WTC11 (cell line): ENCODE data around the gene TENT5A. TPM values are rescaled to one million over a fixed set of nuclear protein-coding genes. Genes with fewer than 3 reads are reported as not detected.
"Not testable (repeated sequence)": the region's sequence is repeated elsewhere in the genome, so short reads cannot be mapped to it uniquely, and the experiment has no call there.

ENCODE experiments used
- ATAC-seq: fragments of 200-7000 bp; cut with Tn5 transposase; 2 replicates; pipeline ENCODE4 v1.10.0; 2021; ENCODE audit warnings: mild to moderate bottlenecking, moderate library complexity
- CTCF ChIA-PET: fragments of 300-600 bp; sonication (Branson Sonifier 250); formaldehyde crosslinking; loops from one replicate; lab custom pipeline; 2021; ENCODE audit warnings: antibody characterized with exemption; lab: Charles Lee
- POLR2A ChIA-PET: fragments of 350-600 bp; sonication (Branson Sonifier 250); formaldehyde crosslinking; loops from one replicate; lab custom pipeline; 2021; ENCODE audit warnings: antibody characterized with exemption; lab: Charles Lee
- DNase-seq: peaks from one replicate; pipeline ENCODE4 v3.0.0; 2021; ENCODE audit warnings: low spot score
- H3K27ac Mint-ChIP-seq: 2 replicates; pipeline ENCODE4 v1.8.0; 2021; ENCODE audit warnings: mixed read lengths
- H3K27me3 Mint-ChIP-seq: 2 replicates; pipeline ENCODE4 v1.8.0; 2021; ENCODE audit warnings: low read depth, mild to moderate bottlenecking, moderate library complexity, mixed read lengths
- H3K36me3 Mint-ChIP-seq: 2 replicates; pipeline ENCODE4 v1.8.0; 2021; ENCODE audit warnings: mixed read lengths
- H3K4me1 Mint-ChIP-seq: 2 replicates; pipeline ENCODE4 v1.8.0; 2022; ENCODE audit warnings: mixed read lengths
- H3K4me3 Mint-ChIP-seq: 2 replicates; pipeline ENCODE4 v1.8.0; 2021; ENCODE audit warnings: mild to moderate bottlenecking, moderate library complexity, mixed read lengths
- H3K9me3 Mint-ChIP-seq: 2 replicates; pipeline ENCODE4 v1.8.0; 2021; ENCODE audit warnings: mixed read lengths
- AR ChIP-seq: fragments of 250-450 bp; sonication (Bioruptor Pico); IDR thresholded peaks from 2 replicates; pipeline ENCODE4 v1.9.0; 2021; ENCODE audit warnings: mild to moderate bottlenecking
- ATF2 ChIP-seq: sonication (generic); formaldehyde crosslinking; IDR thresholded peaks from 2 replicates; pipeline ENCODE4 v1.8.1; 2022; ENCODE audit warnings: low read depth, missing genetic modification reagents, borderline replicate concordance
- E2F4 ChIP-seq: sonication (generic); formaldehyde crosslinking; IDR thresholded peaks from 2 replicates; pipeline ENCODE4 v1.8.1; 2022; ENCODE audit warnings: low read depth, mild to moderate bottlenecking, moderate library complexity, missing genetic modification reagents, borderline replicate concordance
- ELF4 ChIP-seq: sonication (generic); formaldehyde crosslinking; IDR thresholded peaks from 2 replicates; pipeline ENCODE4 v1.8.1; 2022; ENCODE audit warnings: low read depth, mild to moderate bottlenecking, moderate library complexity, missing genetic modification reagents
- ERG ChIP-seq: fragments of 250-450 bp; sonication (Bioruptor Pico); IDR thresholded peaks from 2 replicates; pipeline ENCODE4 v1.8.0; 2021; ENCODE audit warnings: mild to moderate bottlenecking
- ESRRA ChIP-seq: sonication (generic); formaldehyde crosslinking; IDR thresholded peaks from 2 replicates; pipeline ENCODE4 v1.8.1; 2022; ENCODE audit warnings: mild to moderate bottlenecking, missing genetic modification reagents, borderline replicate concordance
- GTF2I ChIP-seq: fragments of 250-450 bp; sonication (Bioruptor Pico); conservative IDR thresholded peaks from 2 replicates; pipeline ENCODE4 v1.4.0; 2021; ENCODE audit warnings: mild to moderate bottlenecking
- JUN ChIP-seq: sonication (generic); formaldehyde crosslinking; IDR thresholded peaks from 2 replicates; pipeline ENCODE4 v1.8.0; 2023; ENCODE audit warnings: mild to moderate bottlenecking, missing genetic modification reagents
- KAT7 ChIP-seq: sonication (generic); formaldehyde crosslinking; IDR thresholded peaks from 2 replicates; pipeline ENCODE4 v1.8.1; 2023; ENCODE audit warnings: missing genetic modification reagents, mild to moderate bottlenecking, borderline replicate concordance
- MAX ChIP-seq: sonication (generic); formaldehyde crosslinking; IDR thresholded peaks from 2 replicates; pipeline ENCODE4 v1.8.0; 2022; ENCODE audit warnings: mild to moderate bottlenecking, missing genetic modification reagents
- NFYB ChIP-seq: sonication (generic); formaldehyde crosslinking; conservative IDR thresholded peaks from 2 replicates; pipeline ENCODE4 v1.8.0; 2022; ENCODE audit warnings: low read depth, missing genetic modification reagents
- PRRX2 ChIP-seq: fragments of 250-450 bp; sonication (Bioruptor Pico); IDR thresholded peaks from 2 replicates; pipeline ENCODE4 v1.8.0; 2021; ENCODE audit warnings: mild to moderate bottlenecking
- RORB ChIP-seq: fragments of 250-450 bp; sonication (Bioruptor Pico); IDR thresholded peaks from 2 replicates; pipeline ENCODE4 v1.9.0; 2021; ENCODE audit warnings: mild to moderate bottlenecking
- SOX15 ChIP-seq: fragments of 250-450 bp; sonication (Bioruptor Pico); IDR thresholded peaks from 2 replicates; pipeline ENCODE4 v1.9.0; 2021; ENCODE audit warnings: mild to moderate bottlenecking
- TCF7 ChIP-seq: sonication (generic); formaldehyde crosslinking; IDR thresholded peaks from 2 replicates; pipeline ENCODE4 v1.8.0; 2022; ENCODE audit warnings: mild to moderate bottlenecking, low read depth, missing genetic modification reagents, moderate library complexity
- USF1 ChIP-seq: sonication (generic); formaldehyde crosslinking; IDR thresholded peaks from 2 replicates; pipeline ENCODE4 v1.8.0; 2022; ENCODE audit warnings: mild to moderate bottlenecking, missing genetic modification reagents
- ZBTB21 ChIP-seq: sonication (generic); formaldehyde crosslinking; IDR thresholded peaks from 2 replicates; pipeline ENCODE4 v1.8.1; 2023; ENCODE audit warnings: mild to moderate bottlenecking, missing genetic modification reagents, borderline replicate concordance
- ZNF317 ChIP-seq: sonication (generic); formaldehyde crosslinking; IDR thresholded peaks from 2 replicates; pipeline ENCODE4 v1.8.1; 2023; ENCODE audit warnings: low read depth, mild to moderate bottlenecking, moderate library complexity, missing genetic modification reagents, borderline replicate concordance
- ZNF416 ChIP-seq: fragments of 250-450 bp; sonication (Bioruptor Pico); IDR thresholded peaks from 2 replicates; pipeline ENCODE4 v1.9.0; 2021; ENCODE audit warnings: mild to moderate bottlenecking, inconsistent platforms
- ZNF423 ChIP-seq: fragments of 250-450 bp; sonication (Bioruptor Pico); IDR thresholded peaks from 2 replicates; pipeline ENCODE4 v2.1.2; 2022; ENCODE audit warnings: mild to moderate bottlenecking, moderate library complexity
- ZNF671 ChIP-seq: fragments of 250-450 bp; sonication (Bioruptor Pico); IDR thresholded peaks from 2 replicates; pipeline ENCODE4 v1.8.0; 2021; ENCODE audit warnings: mild to moderate bottlenecking
- total RNA-seq: library from RNA; stranded (reverse); gene quantifications from 3 replicates; pipeline ENCODE4 v1.2.3, GENCODE V29; 2021

TENT5A gene
- total RNA-seq, 1 experiment from 2014 or later, result 3.2 TPM

- no peak for TF ChIP-seq E2F4 (CRISPR knock-in tag)
- TF ChIP-seq ELF4 (CRISPR knock-in tag), result no peak
- TF ChIP-seq ESRRA (CRISPR knock-in tag), result no peak
- no peak for TF ChIP-seq ZNF317 (CRISPR knock-in tag)
- TF ChIP-seq USF1 (CRISPR knock-in tag), result no peak
- no peak for TF ChIP-seq ZNF671 (CRISPR knock-in tag)
- TF ChIP-seq ZNF416, result no peak
- TF ChIP-seq ZNF423, result no peak
- TF ChIP-seq TCF7, result no peak
- no peak for TF ChIP-seq ZBTB21 (CRISPR knock-in tag)
- TF ChIP-seq PRRX2 (CRISPR knock-in tag), result no peak
- no peak for TF ChIP-seq KAT7 (CRISPR knock-in tag)
Observed at GRCh38 chr6:81781624-81782023, 29.1 kb upstream of the TENT5A start (continued).

- Mint-ChIP-seq H3K4me3 (no peak overlapping the region), H3K36me3 (no peaks in the 10 kb centered on the region), H3K4me1 (no peaks in the 10 kb centered on the region), H3K9me3 (peaks cover 13% of the 10 kb centered on the region), H3K27me3 (no peaks in the 10 kb centered on the region), H3K27ac (no peak overlapping the region)
- no peak for TF ChIP-seq SOX15 (CRISPR knock-in tag)
- POLR2A ChIA-PET, result no interaction called here
- CTCF ChIA-PET, result no interaction called here
- no peak for ATAC-seq
- no peak for DNase-seq
Observed at GRCh38 chr6:81777586-81778268, 25.2 kb upstream of the TENT5A start.

GRCh38 chr6:81776219-81776618 is 23.7 kb upstream of the TENT5A start:
- H3K36me3 Mint-ChIP-seq, DNase-seq, CTCF ChIA-PET, H3K27me3 Mint-ChIP-seq, ATAC-seq, H3K4me1 Mint-ChIP-seq, H3K9me3 Mint-ChIP-seq, H3K27ac Mint-ChIP-seq, H3K4me3 Mint-ChIP-seq: not testable (repeated sequence)
- POLR2A ChIA-PET, result interaction anchor here (0.5 kb wide), 1 partner anchor 64 kb away, joined by 3 read pairs; no protein-coding TSS in a partner anchor

GRCh38 chr6:81774542-81774941 is 22.1 kb upstream of the TENT5A start:
- ChIA-PET POLR2A (interaction anchor here (1.0 kb wide), 1 partner anchor 21 kb away, joined by 3 read pairs; no protein-coding TSS in a partner anchor), CTCF (no interaction called here)
- peaks cover 10% of the 10 kb centered on the region for H3K4me1 Mint-ChIP-seq
- no peak overlapping the region for H3K27ac Mint-ChIP-seq
- no peaks in the 10 kb centered on the region for H3K36me3 Mint-ChIP-seq
- no peak for DNase-seq
- H3K27me3 Mint-ChIP-seq, result no peaks in the 10 kb centered on the region
- ATAC-seq, result no peak
- no peak overlapping the region for H3K4me3 Mint-ChIP-seq
- peaks cover 5% of the 10 kb centered on the region; the same call in 1 of the 2 replicates for H3K9me3 Mint-ChIP-seq
- TF ChIP-seq NFYB (CRISPR knock-in tag), result no peak
- TF ChIP-seq JUN (CRISPR knock-in tag), result no peak
- no peak for TF ChIP-seq AR
- no peak for TF ChIP-seq GTF2I
- TF ChIP-seq ERG (CRISPR knock-in tag), result no peak
- TF ChIP-seq ATF2, result no peak
- TF ChIP-seq PRRX2 (CRISPR knock-in tag), result no peak
- no peak for TF ChIP-seq RORB (CRISPR knock-in tag)
- no peak for TF ChIP-seq MAX
